ENCODE measurements around the gene CCDC187. TPM values are rescaled to one million over a fixed set of nuclear protein-coding genes. Genes with fewer than 3 reads are reported as not detected.

Gene CCDC187
- total and polyA plus RNA-seq, 2 of the 13 experiments (the other 11 are each of a cell fraction or from before 2014, with no cell fraction given), result 0.03 to 0.13 TPM

DNA sequence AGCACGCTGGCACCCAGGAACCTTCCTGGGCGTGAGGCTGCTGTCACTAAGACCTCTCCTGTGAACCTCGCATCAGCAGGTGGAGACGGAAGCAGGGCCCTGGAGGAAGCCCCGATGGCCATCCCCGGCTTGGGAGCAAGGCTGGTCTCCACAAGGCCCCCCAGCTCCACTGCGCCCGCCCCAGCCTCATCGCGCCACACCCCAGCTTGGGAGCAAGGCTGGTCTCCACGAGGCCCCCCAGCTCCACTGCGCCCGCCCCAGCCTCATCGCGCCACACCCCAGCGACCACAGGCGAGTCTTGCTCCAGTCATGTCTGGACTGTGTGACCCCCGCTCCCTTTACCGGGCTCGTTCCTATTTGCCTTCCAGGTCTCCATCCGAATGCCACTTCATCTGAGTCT lies 69.3 kb downstream of the CCDC187 start:
- H4K20me1 ChIP-seq (ENCODE audit: insufficient read depth, low read length), result peaks cover 61% of the 10 kb centered on the region; the same call in 1 of the 2 replicates
- 96% methylated on average over 20 of the region's 21 CpGs for WGBS (ENCODE audit: low lambda C conversion rate)
- no peaks in the 10 kb centered on the region for H3K9me3 ChIP-seq (ENCODE audit: low read length)
- H3K79me2 ChIP-seq (ENCODE audit: insufficient read depth, low read length), result peaks cover 57% of the 10 kb centered on the region
- H3K36me3 ChIP-seq (replicated peaks in 1 of 2; ENCODE audit: control insufficient read depth in 1 of 2, insufficient read depth in 2 of 2, low read length in 2 of 2), result peaks cover 22 to 55% of the 10 kb centered on the region in 2 experiments; a peak in 4 of 5 replicates
- DNase-seq (ENCODE audit: low spot score) (no peak), ATAC-seq (peak; percentile 32; the same call in 2 of the 3 replicates), FAIRE-seq (no peak)
- H3K27me3 ChIP-seq (ENCODE audit: control insufficient read depth in 1 of 2, insufficient read depth in 2 of 2, low read length in 2 of 2), result no peaks in the 10 kb centered on the region
- intact Hi-C loops (cut with micrococcal nuclease; ENCODE audit: unreplicated experiment) (no loop called here), in situ Hi-C loops (cut with HindIII; ENCODE audit: extremely low pct_ligation_motif_present, low pct_unique_long_range_greater_than_20kb) (no loop called here)
- POLR2A ChIA-PET, result no interaction called here
- no peak overlapping the region for H2AFZ ChIP-seq (ENCODE audit: low read length)
- CTCF ChIA-PET (ENCODE audit: low intra/inter-chr PET ratio, low total read pairs), result no interaction called here
- H3K4me2 ChIP-seq (ENCODE audit: low read depth, low read length), result no peak overlapping the region
- H3K4me3 ChIP-seq (replicated peaks in 1 of 3; ENCODE audit: insufficient read depth in 1 of 3, low read depth in 2 of 3, low read length in 3 of 3), result no peak overlapping the region
- H3K4me1 ChIP-seq (ENCODE audit: insufficient read depth, low read length), result peaks cover 9% of the 10 kb centered on the region
- no TSS peak for BruUV-seq (replicated peaks)
- no peak for TF ChIP-seq FOSL1 (CRISPR knock-in tag; IDR thresholded peaks at IDR 0.05; ENCODE audit: borderline replicate concordance)
- TF ChIP-seq ATF7 (IDR thresholded peaks at IDR 0.05), result no peak
- TF ChIP-seq ATF7 (CRISPR knock-in tag; IDR thresholded peaks at IDR 0.05), result no peak
- TF ChIP-seq ZNF879 (CRISPR knock-in tag; IDR thresholded peaks at IDR 0.05), result no peak
- TF ChIP-seq ZBTB10 (CRISPR knock-in tag; IDR thresholded peaks at IDR 0.05; ENCODE audit: borderline replicate concordance), result no peak
- TF ChIP-seq, protein P1, sequence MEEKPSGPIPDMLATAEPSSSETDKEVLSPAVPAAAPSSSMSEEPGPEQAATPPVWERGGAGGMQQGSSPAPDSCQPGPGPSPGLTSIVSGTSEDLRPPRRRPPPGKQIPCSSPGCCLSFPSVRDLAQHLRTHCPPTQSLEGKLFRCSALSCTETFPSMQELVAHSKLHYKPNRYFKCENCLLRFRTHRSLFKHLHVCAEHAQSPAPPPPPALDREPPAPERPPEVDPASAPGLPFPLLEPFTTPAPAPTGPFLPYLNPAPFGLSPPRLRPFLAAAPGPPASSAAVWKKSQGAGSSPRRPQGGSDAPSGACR (CRISPR knock-in tag; IDR thresholded peaks at IDR 0.05), result no peak
- TF ChIP-seq HOXA7 (CRISPR knock-in tag; IDR thresholded peaks at IDR 0.05), result no peak
- no peak for TF ChIP-seq HNRNPH1 (optimal IDR thresholded peaks at IDR 0.05; ENCODE audit: low read depth, low read length)
- TF ChIP-seq ZNF629 (CRISPR knock-in tag; conservative IDR thresholded peaks at IDR 0.05), result no peak
- TF ChIP-seq HDAC2 (CRISPR knock-in tag; IDR thresholded peaks at IDR 0.05), result no peak
- no peak for TF ChIP-seq GTF3A (CRISPR knock-in tag; conservative IDR thresholded peaks at IDR 0.05)
- no peak for TF ChIP-seq ZNF264 (CRISPR knock-in tag; IDR thresholded peaks at IDR 0.05)
- TF ChIP-seq STAG1 (CRISPR knock-in tag; IDR thresholded peaks at IDR 0.05), result no peak
- TF ChIP-seq IKZF1 (IDR thresholded peaks at IDR 0.05), result no peak
- TF ChIP-seq HNRNPUL1 (IDR thresholded peaks at IDR 0.05; ENCODE audit: low read depth, low read length), result no peak
- no peak for TF ChIP-seq MAFK (conservative IDR thresholded peaks at IDR 0.05 in 1 of 2, IDR thresholded peaks at IDR 0.05 in 1 of 2; ENCODE audit: low read length in 2 of 2)
- no peak for TF ChIP-seq ZNF317 (CRISPR knock-in tag; IDR thresholded peaks at IDR 0.05)
- no peak for TF ChIP-seq AGO1 (IDR thresholded peaks at IDR 0.05; ENCODE audit: low read depth, low read length, poor library complexity, severe bottlenecking)
- no peak for TF ChIP-seq FOXK1 (CRISPR knock-in tag; IDR thresholded peaks at IDR 0.05; ENCODE audit: borderline replicate concordance, low read depth)
- TF ChIP-seq NFIB (CRISPR knock-in tag; IDR thresholded peaks at IDR 0.05; ENCODE audit: borderline replicate concordance), result no peak
- H3K27ac ChIP-seq (ENCODE audit: extremely low read length, insufficient read depth, low read length), result no peak overlapping the region
- H3K9ac ChIP-seq (ENCODE audit: insufficient read depth, low read depth, low read length), result no peak overlapping the region
